AG09309 (cell line): ENCODE measurements around the gene TTC31.

Experiments
- DNase-seq: peaks from one replicate; pipeline ENCODE4 v3.0.0-alpha.2; 2010; ENCODE audit warnings: low read depth
- H3K4me3 ChIP-seq: 2 replicates; pipeline ENCODE4 v1.5.1; 2011; ENCODE audit warnings: mild to moderate bottlenecking, low read depth, low read length, moderate library complexity; ENCODE audit not compliant: control insufficient read depth
- CTCF ChIP-seq: IDR thresholded peaks from 2 replicates; pipeline ENCODE4 v1.5.1; 2011; ENCODE audit warnings: mild to moderate bottlenecking, low read depth, low read length, inconsistent platforms; ENCODE audit not compliant: insufficient read depth, control insufficient read depth; ENCODE audit errors: missing control alignments

Gene TTC31

GRCh38 chr2:74493546-74493945 lies 10.7 kb downstream of the TTC31 start:
- no peak for DNase-seq
- no peak for TF ChIP-seq CTCF

GRCh38 chr2:74495440-74495839 lies 12.6 kb downstream of the TTC31 start:
- TF ChIP-seq CTCF, result no peak

More at GRCh38 chr2:74493546-74493945, 10.7 kb downstream of the TTC31 start:
- no peak overlapping the region for H3K4me3 ChIP-seq

GRCh38 chr2:74496997-74497776 lies 14.3 kb downstream of the TTC31 start:
- no peak for DNase-seq
- H3K4me3 ChIP-seq, result no peak overlapping the region
- no peak for TF ChIP-seq CTCF

More at GRCh38 chr2:74495440-74495839, 12.6 kb downstream of the TTC31 start:
- H3K4me3 ChIP-seq, result no peak overlapping the region
- DNase-seq, result no peak

- TF ChIP-seq CTCF, result no peak
- H3K4me3 ChIP-seq, result peak overlapping the region; percentile 47
- DNase-seq, result no peak
These were observed 15.1 kb downstream of the TTC31 start for GRCh38 chr2:74497777-74498499.

GRCh38 chr2:74498500-74499266 lies 15.8 kb downstream of the TTC31 start:
- no peak for DNase-seq
- H3K4me3 ChIP-seq, result peak overlapping the region; percentile 47
- TF ChIP-seq CTCF, result no peak

- DNase-seq, result no peak
- no peak for TF ChIP-seq CTCF
- H3K4me3 ChIP-seq, result peak within 1 kb of the TSS; percentile 47
These were observed 16.5 kb downstream of the TTC31 start, which contains the start of gene LBX2 for GRCh38 chr2:74499267-74499939. Gene LBX2 (minus strand): TSS chr2:74499603. CDS start chr2:74499537, 66 bp downstream.
